Measurements from ENCODE around the gene PTBP2. TPM values are rescaled to one million over a fixed set of nuclear protein-coding genes. Genes with fewer than 3 reads are reported as not detected.

Gene PTBP2
- total RNA-seq, 4 donors from 2014 or later, result 42.0 to 90.2 (median 51.2) TPM

GRCh38 chr1:96723936-96724335 is 2.4 kb downstream of the PTBP2 start:
- H3K27ac ChIP-seq, result peak overlapping the region in 2 of 4 donors; percentile 97 to 99
- 50 to 55% methylated on average over 3 of the region's 3 CpGs for WGBS, 2 donors

GRCh38 chr1:96727860-96728259 is 6.3 kb downstream of the PTBP2 start:
- Histone ChIP-seq H3K27me3 (no peaks in the 10 kb centered on the region), H3K9me3 (no peaks in the 10 kb centered on the region), H3K27ac (no peak overlapping the region), H3K4me1 (peaks cover 0 to 69% (median 8%) of the 10 kb centered on the region in 4 donors), H3K36me3 (peaks cover 0 to 49% (median 0%) of the 10 kb centered on the region in 3 donors), H3K4me3 (no peak overlapping the region)
- WGBS, 2 donors, result 91% methylated on average over 3 of the region's 3 CpGs
- TF ChIP-seq EP300 (IDR thresholded peaks at IDR 0.05) (no peak), CTCF (IDR thresholded peaks at IDR 0.05) (no peak), POLR2A (IDR thresholded peaks at IDR 0.05) (no peak)
- no peak for DNase-seq (ENCODE audit: low spot score in 2 of 2)

More at GRCh38 chr1:96723936-96724335, 2.4 kb downstream of the PTBP2 start:
- Histone ChIP-seq H3K4me1 (peaks cover 0 to 45% (median 8%) of the 10 kb centered on the region in 4 donors), H3K36me3 (peaks cover 0 to 41% (median 0%) of the 10 kb centered on the region in 3 donors), H3K4me3 (peak overlapping the region in 1 of 4 donors; percentile 86), H3K27me3 (no peaks in the 10 kb centered on the region), H3K9me3 (no peaks in the 10 kb centered on the region)
- TF ChIP-seq CTCF (IDR thresholded peaks at IDR 0.05) (no peak), POLR2A (IDR thresholded peaks at IDR 0.05) (no peak)
- DNase-seq (ENCODE audit: low spot score in 2 of 2), result no peak

GRCh38 chr1:96730574-96731298 is 9.2 kb downstream of the PTBP2 start:
- WGBS, 2 donors, result 42 to 64% methylated on average over 4 of the region's 4 CpGs
- TF ChIP-seq POLR2A (IDR thresholded peaks at IDR 0.05) (no peak), CTCF (IDR thresholded peaks at IDR 0.05) (no peak), EP300 (IDR thresholded peaks at IDR 0.05) (no peak)

GRCh38 chr1:96741335-96741734 is 19.8 kb downstream of the PTBP2 start:
- H3K4me1 ChIP-seq, result peaks cover 0 to 21% (median 0%) of the 10 kb centered on the region in 4 donors
- DNase-seq (ENCODE audit: low spot score in 2 of 2), result no peak
- H3K27me3 ChIP-seq, result no peaks in the 10 kb centered on the region
- TF ChIP-seq CTCF (IDR thresholded peaks at IDR 0.05), result no peak
- no peak for TF ChIP-seq EP300 (IDR thresholded peaks at IDR 0.05)
- no peak for TF ChIP-seq POLR2A (IDR thresholded peaks at IDR 0.05)
- H3K27ac ChIP-seq, result no peak overlapping the region
- H3K36me3 ChIP-seq, result peaks cover 0 to 14% (median 0%) of the 10 kb centered on the region in 3 donors
- WGBS, 2 donors, result 90 to 91% methylated on average over 5 of the region's 5 CpGs
- no peaks in the 10 kb centered on the region for H3K9me3 ChIP-seq
- no peak overlapping the region for H3K4me3 ChIP-seq

More at GRCh38 chr1:96730574-96731298, 9.2 kb downstream of the PTBP2 start:
- Histone ChIP-seq H3K27me3 (no peaks in the 10 kb centered on the region), H3K4me1 (peaks cover 0 to 53% (median 0%) of the 10 kb centered on the region in 4 donors), H3K4me3 (no peak overlapping the region), H3K27ac (peak overlapping the region in 1 of 4 donors; percentile 36), H3K36me3 (peaks cover 0 to 32% (median 0%) of the 10 kb centered on the region in 3 donors), H3K9me3 (no peaks in the 10 kb centered on the region)
- DNase-seq (ENCODE audit: low spot score in 2 of 2), result no peak
